ENCODE measurements around the gene LFNG. TPM values are rescaled to one million over a fixed set of nuclear protein-coding genes. Genes with fewer than 3 reads are reported as not detected.
A peak's percentile ranks its signal among the peaks of the same experiment; 100 is the strongest.

LFNG gene
- total RNA-seq, 1 experiment from 2014 or later, result 20.0 TPM

- no peak overlapping the region for H3K4me3 ChIP-seq (ENCODE audit: insufficient read depth, low read depth, low read length)
- H3K27me3 ChIP-seq (ENCODE audit: control insufficient read depth, insufficient read depth, low read length), result no peaks in the 10 kb centered on the region
- H3K36me3 ChIP-seq (replicated peaks; ENCODE audit: control insufficient read depth, insufficient read depth, low read length), result no peaks in the 10 kb centered on the region
- no peak for DNase-seq
Measured at GRCh38 chr7:2504128-2504888, 15.3 kb upstream of the LFNG start.

GRCh38 chr7:2504889-2505375, 14.6 kb upstream of the LFNG start:
- H3K27me3 ChIP-seq (ENCODE audit: control insufficient read depth, insufficient read depth, low read length), result no peaks in the 10 kb centered on the region
- DNase-seq, result peak; percentile 83
- H3K4me3 ChIP-seq (ENCODE audit: insufficient read depth, low read depth, low read length), result no peak overlapping the region
- H3K36me3 ChIP-seq (replicated peaks; ENCODE audit: control insufficient read depth, insufficient read depth, low read length), result no peaks in the 10 kb centered on the region

- Histone ChIP-seq H3K27me3 (ENCODE audit: control insufficient read depth, insufficient read depth, low read length) (no peaks in the 10 kb centered on the region), H3K4me3 (ENCODE audit: insufficient read depth, low read depth, low read length) (no peak overlapping the region), H3K36me3 (replicated peaks; ENCODE audit: control insufficient read depth, insufficient read depth, low read length) (no peaks in the 10 kb centered on the region)
- no peak for DNase-seq
Measured at GRCh38 chr7:2505401-2505800, 14.2 kb upstream of the LFNG start.

- Histone ChIP-seq H3K4me3 (ENCODE audit: insufficient read depth, low read depth, low read length) (no peak overlapping the region), H3K27me3 (ENCODE audit: control insufficient read depth, insufficient read depth, low read length) (no peaks in the 10 kb centered on the region), H3K36me3 (replicated peaks; ENCODE audit: control insufficient read depth, insufficient read depth, low read length) (no peaks in the 10 kb centered on the region)
- no peak for DNase-seq
Measured at GRCh38 chr7:2507208-2507916, 12.2 kb upstream of the LFNG start.

GRCh38 chr7:2507917-2508306, 11.7 kb upstream of the LFNG start:
- no peaks in the 10 kb centered on the region for H3K36me3 ChIP-seq (replicated peaks; ENCODE audit: control insufficient read depth, insufficient read depth, low read length)
- no peaks in the 10 kb centered on the region for H3K27me3 ChIP-seq (ENCODE audit: control insufficient read depth, insufficient read depth, low read length)
- DNase-seq, result no peak
- H3K4me3 ChIP-seq (ENCODE audit: insufficient read depth, low read depth, low read length), result no peak overlapping the region

- no peaks in the 10 kb centered on the region for H3K27me3 ChIP-seq (ENCODE audit: control insufficient read depth, insufficient read depth, low read length)
- H3K36me3 ChIP-seq (replicated peaks; ENCODE audit: control insufficient read depth, insufficient read depth, low read length), result no peaks in the 10 kb centered on the region
- H3K4me3 ChIP-seq (ENCODE audit: insufficient read depth, low read depth, low read length), result no peak overlapping the region
- no peak for DNase-seq
Measured at GRCh38 chr7:2508327-2509215, 11.0 kb upstream of the LFNG start.

- Histone ChIP-seq H3K4me3 (ENCODE audit: insufficient read depth, low read depth, low read length) (no peak overlapping the region), H3K36me3 (replicated peaks; ENCODE audit: control insufficient read depth, insufficient read depth, low read length) (no peaks in the 10 kb centered on the region), H3K27me3 (ENCODE audit: control insufficient read depth, insufficient read depth, low read length) (no peaks in the 10 kb centered on the region)
- peak; percentile 83 for DNase-seq
Measured at GRCh38 chr7:2509298-2509906, 10.2 kb upstream of the LFNG start.

GRCh38 chr7:2510130-2510776, 9.3 kb upstream of the LFNG start:
- no peaks in the 10 kb centered on the region for H3K36me3 ChIP-seq (replicated peaks; ENCODE audit: control insufficient read depth, insufficient read depth, low read length)
- H3K4me3 ChIP-seq (ENCODE audit: insufficient read depth, low read depth, low read length), result no peak overlapping the region
- DNase-seq, result no peak
- H3K27me3 ChIP-seq (ENCODE audit: control insufficient read depth, insufficient read depth, low read length), result no peaks in the 10 kb centered on the region

GRCh38 chr7:2510909-2511768, 8.4 kb upstream of the LFNG start:
- peak; percentile 84 for DNase-seq
- Histone ChIP-seq H3K4me3 (ENCODE audit: insufficient read depth, low read depth, low read length) (no peak overlapping the region), H3K36me3 (replicated peaks; ENCODE audit: control insufficient read depth, insufficient read depth, low read length) (no peaks in the 10 kb centered on the region), H3K27me3 (ENCODE audit: control insufficient read depth, insufficient read depth, low read length) (no peaks in the 10 kb centered on the region)

GRCh38 chr7:2511769-2512168, 7.8 kb upstream of the LFNG start:
- DNase-seq, result no peak
- no peaks in the 10 kb centered on the region for H3K27me3 ChIP-seq (ENCODE audit: control insufficient read depth, insufficient read depth, low read length)

GRCh38 chr7:2512179-2512661, 7.4 kb upstream of the LFNG start:
- Histone ChIP-seq H3K4me3 (ENCODE audit: insufficient read depth, low read depth, low read length) (no peak overlapping the region), H3K36me3 (replicated peaks; ENCODE audit: control insufficient read depth, insufficient read depth, low read length) (no peaks in the 10 kb centered on the region), H3K27me3 (ENCODE audit: control insufficient read depth, insufficient read depth, low read length) (no peaks in the 10 kb centered on the region)
- DNase-seq, result no peak

More at GRCh38 chr7:2511769-2512168, 7.8 kb upstream of the LFNG start:
- Histone ChIP-seq H3K36me3 (replicated peaks; ENCODE audit: control insufficient read depth, insufficient read depth, low read length) (no peaks in the 10 kb centered on the region), H3K4me3 (ENCODE audit: insufficient read depth, low read depth, low read length) (no peak overlapping the region)

- no peak overlapping the region for H3K4me3 ChIP-seq (ENCODE audit: insufficient read depth, low read depth, low read length)
- no peaks in the 10 kb centered on the region for H3K36me3 ChIP-seq (replicated peaks; ENCODE audit: control insufficient read depth, insufficient read depth, low read length)
- DNase-seq, result no peak
- no peaks in the 10 kb centered on the region for H3K27me3 ChIP-seq (ENCODE audit: control insufficient read depth, insufficient read depth, low read length)
Measured at GRCh38 chr7:2512713-2513112, 6.9 kb upstream of the LFNG start.

- H3K36me3 ChIP-seq (replicated peaks; ENCODE audit: control insufficient read depth, insufficient read depth, low read length), result no peaks in the 10 kb centered on the region
- DNase-seq, result no peak
- H3K4me3 ChIP-seq (ENCODE audit: insufficient read depth, low read depth, low read length), result no peak overlapping the region
- H3K27me3 ChIP-seq (ENCODE audit: control insufficient read depth, insufficient read depth, low read length), result peaks cover 6% of the 10 kb centered on the region
Measured at GRCh38 chr7:2513702-2514101, 5.9 kb upstream of the LFNG start.
